ENCODE results near the gene KBTBD3. TPM values are rescaled to one million over a fixed set of nuclear protein-coding genes. Genes with fewer than 3 reads are reported as not detected.
"Not testable (repeated sequence)": the region's sequence is repeated elsewhere in the genome, so short reads cannot be mapped to it uniquely, and the experiment has no call there.

KBTBD3 gene
- polyA plus RNA-seq, 6 donors from 2014 or later: 6.3 to 18.7 (median 9.3) TPM

GRCh38 chr11:106012744-106013143 is 64.4 kb downstream of the KBTBD3 start:
- Mint-ChIP-seq H3K27me3 (no peaks in the 10 kb centered on the region), H3K27ac (no peak overlapping the region), H3K4me1 (peaks cover 9 to 26% (median 21%) of the 10 kb centered on the region in 3 donors), H3K36me3 (peaks cover 27 to 33% of the 10 kb centered on the region in 2 donors), H3K4me3 (no peak overlapping the region), H3K9me3 (peaks cover 0 to 3% (median 0%) of the 10 kb centered on the region in 7 donors)
- no peak for DNase-seq
- ATAC-seq (ENCODE audit: low read depth in 2 of 2): no peak

GRCh38 chr11:106011481-106011880 is 65.7 kb downstream of the KBTBD3 start:
- Mint-ChIP-seq H3K9me3 (peaks cover 0 to 3% (median 0%) of the 10 kb centered on the region in 7 donors), H3K4me1 (peaks cover 7 to 24% (median 19%) of the 10 kb centered on the region in 3 donors), H3K27me3 (no peaks in the 10 kb centered on the region), H3K27ac (no peak overlapping the region), H3K4me3 (no peak overlapping the region), H3K36me3 (peaks cover 34 to 37% of the 10 kb centered on the region in 2 donors)
- ATAC-seq (ENCODE audit: low read depth in 2 of 2) (no peak), DNase-seq (no peak)

- H3K27ac Mint-ChIP-seq; DNase-seq; H3K27me3 Mint-ChIP-seq; ATAC-seq (ENCODE audit: low read depth in 2 of 2): not testable (repeated sequence)
- Mint-ChIP-seq H3K4me3 (peak overlapping the region in 1 of 8 donors; percentile 68), H3K4me1 (peaks cover 8 to 24% (median 16%) of the 10 kb centered on the region in 3 donors), H3K9me3 (peaks cover 6 to 24% (median 13%) of the 10 kb centered on the region in 7 donors), H3K36me3 (peaks cover 52 to 62% of the 10 kb centered on the region in 2 donors)
These were observed 74.1 kb downstream of the KBTBD3 start for GRCh38 chr11:106003094-106003493.

- Mint-ChIP-seq H3K27me3 (no peaks in the 10 kb centered on the region), H3K4me3 (no peak overlapping the region), H3K36me3 (peaks cover 46 to 69% of the 10 kb centered on the region in 2 donors), H3K9me3 (peaks cover 8 to 24% (median 15%) of the 10 kb centered on the region in 7 donors), H3K27ac (no peak overlapping the region), H3K4me1 (peaks cover 16 to 37% (median 28%) of the 10 kb centered on the region in 3 donors)
- DNase-seq: no peak
- ATAC-seq (ENCODE audit: low read depth in 2 of 2): no peak
These were observed 75.7 kb downstream of the KBTBD3 start for GRCh38 chr11:106001304-106002012.

Other genes starting within 250 kb of the KBTBD3 start
- 1 to 10 TPM in 5 of 6 donors, not detected in 1; 3.7 to 7.7 (median 3.8) TPM for gene MSANTD4, start 55.1 kb downstream of the KBTBD3 start, polyA plus RNA-seq (ENCODE audit: low read depth in 6 of 6)
- gene AASDHPPT, start 315 bp upstream of the KBTBD3 start, polyA plus RNA-seq (ENCODE audit: low read depth in 6 of 6): 10 to 100 TPM; 20.3 to 55.5 (median 41.7) TPM